CD4-positive, alpha-beta T cell treated with Interleukin-4 for 1 hour (primary cell): ENCODE measurements around the gene MUS81.

Experiments used
- DNase-seq, 2 donors: peaks; one replicate each; pipeline ENCODE4 v3.0.0-alpha.2; 2020 to 2022

MUS81 gene

DNA sequence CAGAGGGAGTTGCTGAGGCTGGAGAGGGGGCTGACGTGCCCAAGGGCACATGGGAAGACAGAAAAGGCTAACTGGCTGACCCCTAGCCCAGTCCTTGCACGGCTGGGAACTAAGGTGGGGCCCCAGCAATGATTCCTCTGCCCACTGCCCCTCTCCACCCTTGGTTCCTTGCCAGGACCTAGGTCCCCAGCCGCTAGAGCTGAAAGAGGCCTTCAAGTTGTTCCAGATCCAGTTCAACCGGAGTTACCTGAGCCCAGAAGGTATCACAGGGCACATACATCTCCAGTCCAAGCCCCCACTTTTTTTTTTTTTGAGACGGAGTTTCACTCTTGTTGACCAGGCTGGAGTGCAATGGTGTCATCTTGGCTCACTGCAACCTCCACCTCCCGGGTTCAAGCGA lies 19.8 kb downstream of the MUS81 start:
- DNase-seq, result no peak

DNA sequence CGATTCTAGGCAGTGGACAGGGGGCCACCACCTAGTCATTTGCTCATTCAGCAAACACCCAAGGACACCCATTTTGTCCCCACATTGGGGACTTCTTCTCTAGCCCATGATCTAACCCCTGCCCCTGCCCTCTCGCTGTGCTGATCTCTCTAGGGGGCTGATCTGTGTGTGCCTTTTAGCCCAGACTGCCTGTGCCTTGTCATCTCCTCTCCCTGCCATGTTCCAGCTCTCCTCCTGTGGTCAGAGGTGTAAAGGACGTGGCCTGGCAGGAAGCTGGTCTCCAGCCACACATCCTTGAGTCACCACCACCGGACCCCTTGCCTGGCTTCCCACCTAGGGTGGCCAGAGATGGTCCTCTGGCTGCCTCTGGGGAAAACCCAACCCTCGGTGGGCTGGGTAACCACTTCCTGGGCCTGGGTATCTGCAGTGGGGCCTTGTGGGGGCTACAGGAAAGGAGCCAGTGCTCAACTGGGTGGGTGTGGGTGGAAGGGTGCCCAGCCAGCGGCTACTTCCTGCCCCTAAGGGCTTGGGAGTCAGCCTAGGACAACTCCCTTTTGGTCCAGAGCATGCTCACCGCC lies 20.7 kb downstream of the MUS81 start:
- peak in 1 of 2 donors; percentile 20 for DNase-seq

DNA sequence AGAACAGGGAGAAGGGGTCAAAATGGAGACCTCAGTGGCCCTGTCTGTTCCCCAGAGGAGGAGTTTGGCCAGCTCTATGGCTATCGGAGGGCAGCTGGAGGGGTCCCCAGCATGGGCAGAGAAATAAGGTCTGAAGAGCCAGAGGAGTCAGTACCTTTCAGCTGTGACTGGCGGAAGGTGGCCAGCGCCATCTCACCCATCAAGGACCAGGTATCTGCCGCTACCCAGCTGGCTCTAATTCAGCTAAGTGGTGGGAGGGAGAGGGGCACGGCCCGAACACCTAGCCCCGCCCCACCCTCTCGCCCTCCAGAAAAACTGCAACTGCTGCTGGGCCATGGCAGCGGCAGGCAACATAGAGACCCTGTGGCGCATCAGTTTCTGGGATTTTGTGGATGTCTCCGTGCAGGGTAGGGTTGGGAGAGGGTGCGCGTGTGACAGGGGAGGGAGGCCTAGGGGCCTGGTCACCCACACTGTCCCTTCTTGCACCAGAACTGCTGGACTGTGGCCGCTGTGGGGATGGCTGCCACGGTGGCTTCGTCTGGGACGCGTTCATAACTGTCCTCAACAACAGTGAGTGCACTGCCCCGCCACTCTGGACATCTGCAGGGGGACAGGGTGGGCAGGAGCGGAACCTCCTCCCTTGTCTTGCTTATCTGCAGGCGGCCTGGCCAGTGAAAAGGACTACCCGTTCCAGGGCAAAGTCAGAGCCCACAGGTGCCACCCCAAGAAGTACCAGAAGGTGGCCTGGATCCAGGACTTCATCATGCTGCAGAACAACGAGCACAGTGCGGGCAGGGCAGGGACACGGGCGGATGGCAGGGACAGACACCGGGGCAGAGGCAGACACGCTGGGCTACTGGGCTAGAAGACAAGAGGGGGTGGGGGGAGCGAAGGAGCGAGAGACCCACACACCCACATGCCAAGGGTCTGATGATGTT lies 22.2 kb downstream of the MUS81 start:
- DNase-seq, result no peak

DNA sequence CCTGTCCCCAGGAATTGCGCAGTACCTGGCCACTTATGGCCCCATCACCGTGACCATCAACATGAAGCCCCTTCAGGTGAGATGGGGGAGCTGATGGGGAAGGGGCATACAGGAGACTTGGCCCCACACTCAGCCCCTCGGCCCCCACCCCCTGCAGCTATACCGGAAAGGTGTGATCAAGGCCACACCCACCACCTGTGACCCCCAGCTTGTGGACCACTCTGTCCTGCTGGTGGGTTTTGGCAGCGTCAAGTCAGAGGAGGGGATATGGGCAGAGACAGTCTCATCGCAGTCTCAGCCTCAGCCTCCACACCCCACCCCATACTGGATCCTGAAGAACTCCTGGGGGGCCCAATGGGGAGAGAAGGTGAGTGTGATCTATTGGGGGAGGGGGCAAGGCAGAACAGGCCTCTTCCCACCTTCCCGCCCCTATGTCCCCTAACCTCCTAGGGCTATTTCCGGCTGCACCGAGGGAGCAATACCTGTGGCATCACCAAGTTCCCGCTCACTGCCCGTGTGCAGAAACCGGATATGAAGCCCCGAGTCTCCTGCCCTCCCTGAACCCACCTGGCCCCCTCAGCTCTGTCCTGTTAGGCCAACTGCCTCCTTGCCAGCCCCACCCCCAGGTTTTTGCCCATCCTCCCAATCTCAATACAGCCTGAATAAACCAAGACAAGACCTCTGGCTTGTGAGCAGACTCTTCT lies 23.0 kb downstream of the MUS81 start:
- DNase-seq, result no peak

DNA sequence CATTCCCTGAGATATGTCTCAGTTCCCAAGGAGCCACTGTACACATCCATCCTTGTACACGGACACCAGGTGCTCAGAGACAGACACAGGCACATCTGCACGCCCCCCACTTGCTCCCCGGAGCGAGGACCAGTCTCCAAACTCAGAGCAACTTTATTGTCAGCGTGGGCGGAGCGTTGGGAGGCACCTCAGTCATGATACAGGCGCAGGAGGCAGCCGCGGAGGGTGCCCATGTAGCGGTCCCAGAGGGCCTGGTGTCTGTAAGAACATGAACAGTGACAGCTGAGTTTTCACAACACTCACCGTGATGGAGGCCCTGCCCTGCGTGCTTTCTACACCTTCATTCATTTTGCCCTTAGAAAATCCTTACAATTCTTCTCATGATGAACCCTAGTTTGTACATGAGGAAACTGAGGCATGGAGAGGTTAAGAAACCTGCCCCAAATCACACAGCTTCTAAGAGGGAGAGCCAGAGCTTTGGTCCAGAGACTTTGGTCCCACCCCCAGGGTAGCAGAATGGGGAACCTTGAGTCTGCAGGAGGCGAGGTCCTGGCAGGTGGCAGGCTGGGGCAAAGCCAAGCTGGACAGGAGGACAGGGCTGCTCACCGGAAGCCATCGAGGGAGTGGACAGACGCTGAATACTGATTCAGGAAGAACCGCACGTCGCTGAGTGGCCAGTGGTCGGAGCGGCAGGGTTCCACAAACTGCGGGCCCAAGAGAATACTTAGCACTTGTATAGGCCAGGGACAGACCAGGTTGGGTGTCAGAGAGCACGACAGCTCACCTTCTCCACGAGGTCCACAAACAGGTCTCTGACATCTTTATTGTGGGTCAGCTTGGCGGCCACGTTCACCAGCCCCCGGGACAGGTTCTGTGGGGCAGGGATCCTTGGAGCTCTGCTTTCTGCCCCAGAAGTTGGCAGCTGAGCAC lies 23.8 kb downstream of the MUS81 start:
- no peak for DNase-seq

DNA sequence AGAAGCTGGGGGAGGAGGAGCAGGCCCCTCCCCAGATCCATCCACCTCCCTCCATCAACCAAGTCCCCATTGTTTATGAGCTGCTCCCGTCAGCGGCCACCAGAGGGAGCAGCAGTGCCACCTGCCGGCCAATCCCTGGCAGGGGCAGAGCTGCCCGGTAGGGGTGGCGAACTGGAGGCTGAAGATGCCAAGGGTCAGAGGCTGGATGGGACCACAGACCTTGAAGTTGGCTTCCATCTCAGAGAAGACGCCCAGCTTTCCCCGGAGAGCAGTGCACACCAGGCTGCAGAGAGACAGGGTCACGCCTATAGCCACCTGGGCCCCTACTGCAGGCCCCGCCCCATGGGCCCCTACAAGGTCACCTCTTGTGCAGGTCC lies 24.5 kb downstream of the MUS81 start:
- DNase-seq, result peak; percentile 83 to 85

DNA sequence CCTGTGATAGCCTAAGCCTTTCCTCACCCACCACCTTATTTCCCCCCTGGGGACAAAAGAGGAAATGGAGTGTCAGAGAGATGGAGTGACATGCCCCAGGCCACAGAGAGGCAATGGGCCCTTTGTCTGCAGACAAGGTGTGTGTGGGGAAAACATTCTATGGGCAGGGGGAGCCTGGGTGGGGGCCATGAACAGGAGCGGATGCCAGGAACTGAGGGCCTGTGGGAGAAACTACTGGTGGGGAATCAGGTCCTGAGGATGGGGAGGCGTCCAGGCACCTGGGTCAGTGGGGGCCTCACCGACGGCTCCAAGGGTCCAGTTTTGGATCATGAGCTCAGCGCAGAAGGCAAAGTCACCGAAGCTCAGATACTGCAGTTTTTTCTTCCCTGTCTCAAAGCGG lies 25.0 kb downstream of the MUS81 start:
- no peak for DNase-seq

DNA sequence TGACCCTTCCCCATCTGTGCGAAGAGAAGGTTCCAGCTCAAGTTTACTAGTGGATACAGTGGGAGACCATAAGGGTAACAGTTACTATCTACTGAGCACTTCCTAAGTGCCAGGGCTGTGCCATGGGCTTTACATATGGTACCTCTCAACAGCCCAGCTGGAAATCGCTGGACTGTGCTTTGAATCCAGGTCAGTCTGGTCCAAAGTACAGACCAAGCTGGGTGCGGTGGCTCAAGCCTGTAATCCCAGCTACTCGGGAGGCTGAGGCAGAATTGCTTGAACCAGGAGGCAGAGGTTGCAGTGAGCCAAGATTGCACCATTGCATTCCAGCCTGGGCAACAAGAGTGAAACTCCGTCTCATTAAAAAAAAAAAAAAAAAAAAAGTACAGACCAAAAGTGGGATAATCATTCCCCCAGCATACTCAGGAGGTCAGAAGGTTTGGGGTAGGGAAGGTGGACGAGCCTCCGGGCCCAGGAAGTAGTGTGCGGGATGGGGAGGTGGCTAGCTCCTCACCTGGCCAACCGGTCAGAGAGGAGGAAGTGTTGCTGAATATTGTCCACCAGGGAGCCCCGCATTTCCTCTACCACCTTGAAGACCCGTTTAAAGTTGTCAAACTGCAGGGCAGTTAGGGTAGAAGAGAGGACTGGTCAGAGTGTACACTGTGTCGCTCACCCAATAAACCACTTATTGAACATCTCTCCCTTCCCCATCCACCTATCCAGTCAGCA lies 25.7 kb downstream of the MUS81 start:
- no peak for DNase-seq

DNA sequence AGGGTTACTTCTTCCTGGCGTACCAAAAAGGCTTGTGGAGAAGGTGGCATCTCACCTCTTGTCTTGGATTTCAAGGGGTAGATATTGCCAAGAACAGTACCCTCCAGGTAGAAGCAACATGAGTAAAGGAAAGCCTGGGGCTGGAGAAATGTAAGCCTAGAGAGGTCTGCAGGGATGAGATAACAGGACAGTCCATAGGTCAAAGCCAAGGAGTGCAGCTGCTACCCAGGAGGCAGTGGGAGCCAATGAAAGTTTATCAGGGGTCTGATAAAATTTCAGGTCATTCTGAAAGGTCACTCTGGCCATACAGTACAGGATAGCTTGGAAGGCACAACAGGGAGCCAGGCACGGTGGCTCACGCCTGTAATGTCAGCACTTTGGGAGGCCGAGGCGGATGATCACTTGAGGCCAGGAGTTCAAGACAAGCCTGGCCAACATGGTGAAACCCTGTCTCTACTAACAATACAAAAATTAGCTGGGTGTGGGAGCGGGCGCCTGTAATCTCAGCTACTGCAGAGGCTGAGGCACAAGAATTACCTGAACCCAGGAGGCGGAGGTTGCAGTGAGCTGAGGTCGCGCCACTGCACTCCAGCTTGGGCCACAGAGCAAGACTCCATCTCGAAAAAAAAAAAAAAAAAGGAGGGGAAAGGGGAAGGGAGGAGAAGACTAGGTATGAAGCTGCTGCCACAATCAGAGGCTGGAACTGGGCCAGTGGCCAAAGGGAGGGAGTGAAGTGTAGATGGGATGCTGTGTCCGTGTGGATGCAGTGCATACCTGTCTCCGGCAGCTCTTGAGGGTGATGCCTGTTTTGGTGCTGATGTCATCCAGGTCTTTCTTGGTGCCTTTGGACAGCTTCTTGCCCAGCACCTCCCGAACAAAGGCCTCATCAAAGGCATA lies 26.8 kb downstream of the MUS81 start:
- DNase-seq, result no peak

DNA sequence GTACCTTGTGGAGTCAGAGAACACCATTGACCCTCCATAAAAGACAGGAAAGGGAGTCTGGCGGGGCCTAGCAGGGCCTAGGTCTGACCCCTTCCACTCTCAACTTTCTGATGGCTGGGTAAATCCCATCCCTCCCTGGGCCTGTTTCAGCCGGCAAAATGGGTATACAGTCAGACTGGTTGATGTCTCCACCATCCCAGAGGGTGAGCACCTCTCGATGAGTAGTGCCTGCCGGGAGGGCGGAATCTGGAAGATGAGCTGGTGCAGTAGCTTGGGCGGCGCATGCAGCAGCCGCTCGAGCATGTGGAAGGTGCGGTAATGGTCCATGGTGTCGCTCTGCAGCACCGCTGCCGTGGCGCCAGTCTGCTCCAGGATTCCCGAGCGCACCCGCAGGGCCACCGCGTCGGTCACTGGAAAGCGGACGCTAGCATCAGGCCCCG lies 27.5 kb downstream of the MUS81 start:
- no peak for DNase-seq

DNA sequence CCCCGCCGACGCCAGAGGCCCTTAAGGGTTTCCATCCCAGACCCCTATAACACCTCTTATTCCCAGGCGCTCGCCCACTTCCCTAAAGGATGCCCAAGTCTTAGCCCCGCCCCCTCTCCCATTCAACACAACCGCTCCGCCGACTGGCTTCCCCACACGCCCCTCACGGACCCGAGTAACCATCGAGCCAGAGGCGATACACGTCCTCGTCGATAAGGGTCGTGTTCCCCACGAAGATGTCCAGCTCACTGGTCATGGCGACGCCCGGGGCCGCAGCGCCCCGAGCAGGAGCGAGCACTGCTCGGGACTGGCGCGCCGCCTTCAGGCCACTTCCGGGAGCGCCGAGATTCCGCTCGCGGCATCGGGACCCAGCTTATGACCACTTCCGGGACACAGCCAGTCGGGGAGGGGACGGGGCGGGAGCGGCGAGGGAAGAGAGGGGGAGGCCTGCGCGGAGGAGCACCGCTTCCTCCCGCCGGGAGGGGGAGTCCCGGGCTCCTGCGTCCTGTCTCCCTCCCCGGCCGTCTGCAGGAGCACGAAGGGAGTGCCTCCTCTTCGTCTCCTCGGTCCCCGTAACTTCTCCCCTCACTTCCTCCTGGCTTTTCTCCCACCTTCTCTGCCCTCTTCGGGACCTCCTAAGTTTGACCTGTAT lies 28.1 kb downstream of the MUS81 start, which contains the start of gene FIBP:
Gene FIBP (minus strand): TSS at position 309 of the 652 bp plus-strand sequence. CDS start 53 bp downstream, at position 256.
- DNase-seq, result peak; percentile 96

DNA sequence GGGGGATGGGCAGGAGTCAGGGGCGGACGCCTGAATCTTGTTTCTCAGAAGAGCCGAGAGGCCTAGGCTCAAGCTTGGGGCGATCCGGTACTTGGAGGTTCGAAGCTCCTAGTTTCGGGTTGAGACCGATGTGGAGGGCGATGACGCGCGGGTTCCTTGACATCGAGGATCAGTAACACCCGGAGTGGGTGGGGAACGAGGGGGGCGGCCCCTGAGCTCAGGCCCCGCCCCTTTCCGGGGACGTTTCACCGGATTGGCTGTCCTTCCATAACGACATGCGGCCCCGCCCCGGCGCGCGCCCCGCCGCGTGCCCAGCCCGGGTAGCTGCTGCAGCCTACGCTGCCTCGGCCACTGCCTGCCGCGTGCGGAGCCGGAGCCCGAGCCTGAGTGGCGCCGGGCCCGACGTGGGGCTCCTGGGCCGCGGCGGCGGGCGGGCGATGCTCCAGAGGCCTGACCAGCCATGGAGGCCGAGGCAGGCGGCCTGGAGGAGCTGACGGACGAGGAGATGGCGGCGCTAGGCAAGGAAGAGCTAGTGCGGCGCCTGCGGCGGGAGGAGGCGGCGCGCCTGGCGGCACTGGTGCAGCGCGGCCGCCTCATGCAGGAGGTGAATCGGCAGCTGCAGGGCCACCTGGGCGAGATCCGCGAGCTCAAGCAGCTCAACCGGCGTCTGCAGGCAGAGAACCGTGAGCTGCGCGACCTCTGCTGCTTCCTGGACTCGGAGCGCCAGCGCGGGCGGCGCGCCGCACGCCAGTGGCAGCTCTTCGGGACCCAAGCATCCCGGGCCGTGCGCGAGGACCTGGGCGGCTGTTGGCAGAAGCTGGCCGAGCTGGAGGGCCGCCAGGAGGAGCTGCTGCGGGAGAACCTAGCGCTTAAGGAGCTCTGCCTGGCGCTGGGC lies 30.3 kb downstream of the MUS81 start, which contains the start of gene CCDC85B:
Gene CCDC85B (plus strand): TSS at position 350 of the 895 bp plus-strand sequence. CDS start 111 bp downstream, at position 461.
- peak; percentile 98 for DNase-seq

DNA sequence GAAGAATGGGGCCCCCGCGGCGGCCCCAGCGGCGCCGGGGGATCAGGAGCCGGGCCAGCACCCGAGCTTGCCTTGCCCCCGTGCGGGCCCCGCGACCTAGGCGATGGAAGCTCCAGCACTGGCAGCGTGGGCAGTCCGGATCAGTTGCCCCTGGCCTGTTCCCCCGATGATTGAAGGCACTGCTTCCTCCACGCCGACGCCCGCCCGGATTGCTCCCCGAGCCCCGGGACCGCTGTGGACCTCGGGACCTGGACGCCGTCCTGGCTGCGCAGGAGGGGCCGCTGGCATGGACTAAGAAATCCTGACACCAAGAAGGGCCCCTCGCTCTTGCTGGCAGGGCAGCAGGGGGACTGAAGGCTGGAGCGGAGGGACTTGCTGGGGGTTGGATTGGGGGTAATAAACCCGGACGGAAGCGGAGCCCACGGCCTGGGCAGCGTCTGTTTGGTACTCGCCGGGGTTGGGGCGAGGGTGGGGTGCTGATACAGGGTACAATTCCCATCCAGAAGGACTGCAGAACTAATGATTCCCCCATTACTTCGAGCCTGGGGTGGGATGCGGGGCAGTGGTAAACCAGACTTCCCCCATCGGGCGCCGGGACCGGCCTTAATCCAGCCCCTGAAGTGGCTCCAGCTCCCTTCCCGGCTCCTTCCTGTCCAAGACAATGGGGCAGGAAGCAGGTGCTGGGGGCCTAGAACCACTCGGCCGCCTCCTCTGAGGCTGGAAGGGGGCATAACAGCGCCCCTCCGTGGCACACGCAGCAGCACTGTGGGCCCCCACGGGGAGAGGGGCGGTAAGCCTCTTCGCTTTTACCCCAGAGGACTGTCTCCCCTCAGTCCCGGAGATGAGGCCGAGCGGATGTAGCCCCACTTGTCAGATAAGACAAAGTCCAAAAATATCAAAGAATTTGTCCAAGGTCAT lies 31.2 kb downstream of the MUS81 start:
- DNase-seq, result no peak

DNA sequence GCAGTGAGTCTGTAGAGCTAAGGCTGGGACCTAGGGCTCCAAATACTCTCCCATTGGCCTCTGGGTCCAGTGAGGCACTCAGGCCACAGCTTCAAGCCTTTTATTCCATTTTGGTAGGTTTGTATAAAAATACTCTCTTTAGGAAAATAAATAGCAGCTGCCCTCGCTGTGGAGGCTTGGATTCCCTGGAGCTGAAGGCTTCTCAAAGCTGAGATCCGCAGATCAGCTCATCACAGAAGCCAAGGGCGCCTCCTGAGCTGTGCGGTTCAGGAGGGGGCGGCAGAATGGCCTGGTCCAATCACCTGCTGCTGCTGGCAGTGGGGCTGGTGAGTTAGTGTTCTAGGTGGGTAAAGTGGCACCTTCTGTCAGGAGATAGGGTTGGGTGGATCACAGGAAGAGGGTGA lies 31.9 kb downstream of the MUS81 start:
- peak in 1 of 2 donors; percentile 46 for DNase-seq

DNA sequence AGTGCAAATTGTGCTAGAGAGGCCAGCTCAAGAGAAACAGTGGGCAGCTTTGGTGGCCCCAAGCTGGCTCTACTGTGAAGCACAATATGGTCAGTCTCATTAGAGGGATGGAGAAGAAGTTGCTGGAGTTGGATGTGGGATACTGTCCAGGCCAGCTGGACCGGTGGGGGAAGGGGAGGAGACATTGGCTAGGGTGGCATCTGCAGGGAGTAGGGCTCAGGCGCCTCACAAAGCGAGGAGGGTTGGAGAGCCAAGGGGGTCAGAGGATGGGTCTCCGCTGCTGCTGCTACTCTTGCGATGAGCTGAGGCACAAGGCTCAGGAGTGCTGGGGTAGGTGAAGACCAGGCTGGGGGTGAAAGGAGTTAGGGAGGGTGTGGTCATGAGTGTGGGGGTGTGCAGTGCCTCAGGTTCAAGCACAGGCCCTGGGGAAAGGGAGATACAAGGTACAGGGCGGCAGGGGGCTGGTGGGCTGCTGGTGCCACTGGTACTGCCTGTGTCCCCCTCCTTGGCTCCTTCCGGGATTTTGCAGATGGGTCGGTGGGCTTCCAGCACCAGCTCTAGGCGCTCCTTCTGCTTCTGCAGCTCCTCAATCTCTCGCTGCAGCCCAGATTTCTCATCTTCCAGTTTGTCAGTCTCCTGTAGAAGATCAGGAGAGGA lies 32.6 kb downstream of the MUS81 start:
- no peak for DNase-seq

DNA sequence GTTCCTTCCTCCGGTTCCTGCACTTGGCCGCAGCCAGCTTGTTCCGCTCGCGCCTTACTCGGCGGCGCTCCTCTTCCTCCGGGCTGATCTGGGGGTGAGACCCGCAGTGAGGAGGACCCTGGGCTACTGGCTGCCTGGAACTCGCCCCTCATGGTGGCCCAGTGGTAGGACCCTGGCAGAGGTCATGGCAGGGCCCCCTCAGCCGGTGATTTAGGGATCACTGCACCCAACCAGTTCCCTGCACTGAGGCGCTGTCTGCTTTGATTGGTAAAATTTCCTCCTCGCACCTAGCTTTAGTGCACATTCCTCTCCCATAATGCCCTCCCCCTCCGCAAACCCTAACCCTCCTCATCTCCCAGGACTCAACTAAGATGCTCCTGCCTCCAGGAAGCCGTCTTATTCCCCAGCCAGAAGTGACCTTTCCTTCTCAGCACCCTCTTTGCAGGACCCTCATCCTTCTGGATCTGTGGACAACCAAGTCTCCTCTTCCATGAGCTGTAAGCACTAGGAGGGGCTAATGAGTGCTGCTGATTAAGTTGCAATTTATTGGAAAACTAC lies 33.9 kb downstream of the MUS81 start:
- peak; percentile 47 to 51 for DNase-seq

DNA sequence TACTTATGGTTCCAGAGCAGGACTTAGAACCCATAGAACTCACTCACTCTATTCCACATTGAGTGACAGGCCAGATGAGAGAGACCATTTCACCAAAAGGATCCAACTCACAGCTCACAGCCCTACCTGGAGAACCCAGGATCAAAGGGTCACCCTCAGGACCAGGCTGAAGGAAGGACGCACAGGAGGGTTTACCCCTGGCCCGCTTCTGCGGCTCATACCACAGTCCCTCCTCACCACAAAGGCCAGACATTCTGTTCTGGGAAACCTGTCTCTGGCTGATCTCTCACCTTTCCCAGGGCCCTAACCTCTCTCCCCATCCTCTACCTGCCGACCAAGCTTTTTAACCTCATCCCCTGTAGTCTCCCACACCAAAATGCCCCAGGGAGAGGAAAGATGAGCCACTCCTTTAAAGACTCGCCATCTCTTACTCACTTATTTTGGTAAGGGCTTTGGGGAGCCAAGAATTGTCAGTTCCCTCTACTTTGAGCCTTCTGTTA lies 35.3 kb downstream of the MUS81 start:
- DNase-seq, result no peak
